Mesenchymal stem cell (in vitro differentiated cells and primary cell): Measurements from ENCODE around the gene TTC7B.

ENCODE experiments used
- DNase-seq: peaks from one replicate; pipeline ENCODE4 v3.0.0-alpha.2; 2013
- H2AFZ ChIP-seq: one replicate; pipeline ENCODE4 v1.6.1; 2013; ENCODE audit warnings: low read depth, mild to moderate bottlenecking, control low read depth, inconsistent platforms, low read length, moderate library complexity
- H2AK5ac ChIP-seq: 2 replicates; pipeline ENCODE4 v1.6.1; 2013; ENCODE audit warnings: low read length, moderate library complexity, mild to moderate bottlenecking, inconsistent platforms; ENCODE audit not compliant: severe bottlenecking
- H2BK120ac ChIP-seq: one replicate; pipeline ENCODE4 v1.6.1; 2013; ENCODE audit warnings: low read depth, mild to moderate bottlenecking, inconsistent platforms, low read length, moderate library complexity
- H2BK12ac ChIP-seq, 2 experiments: one replicate each; pipeline ENCODE4 v1.6.1; 2013; ENCODE audit warnings: inconsistent platforms in 2 of 2, low read length in 2 of 2, mild to moderate bottlenecking in 2 of 2, moderate library complexity in 2 of 2, control low read depth in 1 of 2
- H2BK15ac ChIP-seq: one replicate; pipeline ENCODE4 v1.6.1; 2013; ENCODE audit warnings: mild to moderate bottlenecking, low read depth, inconsistent platforms; ENCODE audit not compliant: poor library complexity, severe bottlenecking
- H2BK5ac ChIP-seq: 2 replicates; pipeline ENCODE4 v1.6.1; 2013; ENCODE audit warnings: low read depth, mild to moderate bottlenecking, low read length, control low read depth, inconsistent platforms; ENCODE audit not compliant: poor library complexity, severe bottlenecking
- H3K14ac ChIP-seq, 2 experiments: one replicate each; pipeline ENCODE4 v1.6.1; 2013; ENCODE audit warnings: inconsistent platforms in 2 of 2, low read length in 2 of 2, control low read depth in 1 of 2, mild to moderate bottlenecking in 1 of 2, moderate library complexity in 1 of 2
- H3K18ac ChIP-seq, 2 experiments: one replicate each; pipeline ENCODE4 v1.6.1; 2013; ENCODE audit warnings: inconsistent platforms in 2 of 2, low read length in 2 of 2, control low read depth in 1 of 2, low read depth in 1 of 2, mild to moderate bottlenecking in 1 of 2
- H3K23ac ChIP-seq, 2 experiments: one replicate each; pipeline ENCODE4 v1.6.1; 2013; ENCODE audit warnings: inconsistent platforms in 2 of 2, low read length in 2 of 2, mild to moderate bottlenecking in 2 of 2, moderate library complexity in 2 of 2, control low read depth in 1 of 2
- H3K27ac ChIP-seq: 2 replicates; pipeline ENCODE4 v1.5.1; 2013; ENCODE audit warnings: mild to moderate bottlenecking, moderate library complexity, low read length, control low read depth, inconsistent platforms; ENCODE audit not compliant: poor library complexity, severe bottlenecking
- H3K27me3 ChIP-seq, 2 experiments: 2 replicates each; pipeline versions ENCODE4 v1.6.1 to v1.7.0; 2013; ENCODE audit warnings: low read length in 2 of 2, mild to moderate bottlenecking in 2 of 2, moderate library complexity in 2 of 2, control low read depth in 1 of 2, inconsistent platforms in 1 of 2; ENCODE audit not compliant: control insufficient read depth in 1 of 2, insufficient read depth in 1 of 2
- H3K36me3 ChIP-seq, 2 experiments: 2 replicates each; pipeline versions ENCODE4 v1.6.1 to v1.7.0; 2013; ENCODE audit warnings: low read length in 2 of 2, control low read depth in 1 of 2, inconsistent platforms in 1 of 2, low read depth in 1 of 2, mild to moderate bottlenecking in 1 of 2; ENCODE audit not compliant: insufficient read depth in 2 of 2, control insufficient read depth in 1 of 2
- H3K4ac ChIP-seq, 2 experiments: one replicate each; pipeline ENCODE4 v1.6.1; 2013; ENCODE audit warnings: inconsistent platforms in 2 of 2, low read length in 2 of 2, mild to moderate bottlenecking in 2 of 2, moderate library complexity in 2 of 2, control low read depth in 1 of 2, low read depth in 1 of 2
- H3K4me1 ChIP-seq: 2 replicates; pipeline ENCODE4 v1.6.1; 2013; ENCODE audit warnings: low read depth, low read length, control low read depth; ENCODE audit not compliant: control insufficient read depth, insufficient read depth
- H3K4me2 ChIP-seq: 2 replicates; pipeline ENCODE4 v1.6.1; 2013; ENCODE audit warnings: low read length, mild to moderate bottlenecking, inconsistent platforms; ENCODE audit not compliant: poor library complexity, severe bottlenecking
- H3K4me3 ChIP-seq, 2 experiments: 2 replicates each; pipeline versions ENCODE4 v1.5.1 to v1.7.0; 2013; ENCODE audit warnings: low read length in 2 of 2, mild to moderate bottlenecking in 2 of 2, control low read depth in 1 of 2, low read depth in 1 of 2; ENCODE audit not compliant: insufficient read depth in 1 of 2
- H3K79me1 ChIP-seq: replicated peaks from 2 replicates; pipeline ENCODE4 v1.6.1; 2013; ENCODE audit warnings: mild to moderate bottlenecking, control low read depth, low read length, inconsistent platforms; ENCODE audit not compliant: poor library complexity, severe bottlenecking
- H3K9ac ChIP-seq: 2 replicates; pipeline ENCODE4 v1.7.0; 2013; ENCODE audit warnings: mild to moderate bottlenecking, low read length, moderate library complexity
- H3K9me3 ChIP-seq: 2 replicates; pipeline ENCODE4 v1.7.0; 2013; ENCODE audit warnings: mild to moderate bottlenecking, low read length; ENCODE audit not compliant: control insufficient read depth
- H4K8ac ChIP-seq: one replicate; pipeline ENCODE4 v1.6.1; 2013; ENCODE audit warnings: inconsistent platforms, mild to moderate bottlenecking, low read length, moderate library complexity
- H4K91ac ChIP-seq: one replicate; pipeline ENCODE4 v1.6.1; 2013; ENCODE audit warnings: mild to moderate bottlenecking, low read length, inconsistent platforms
- WGBS: methylation state at CpG from one replicate; pipeline ENCODE4 v1.1.7; 2013; ENCODE audit warnings: mixed read lengths; 5-methylcytosine and 5-hydroxymethylcytosine counted together

Gene TTC7B

DNA sequence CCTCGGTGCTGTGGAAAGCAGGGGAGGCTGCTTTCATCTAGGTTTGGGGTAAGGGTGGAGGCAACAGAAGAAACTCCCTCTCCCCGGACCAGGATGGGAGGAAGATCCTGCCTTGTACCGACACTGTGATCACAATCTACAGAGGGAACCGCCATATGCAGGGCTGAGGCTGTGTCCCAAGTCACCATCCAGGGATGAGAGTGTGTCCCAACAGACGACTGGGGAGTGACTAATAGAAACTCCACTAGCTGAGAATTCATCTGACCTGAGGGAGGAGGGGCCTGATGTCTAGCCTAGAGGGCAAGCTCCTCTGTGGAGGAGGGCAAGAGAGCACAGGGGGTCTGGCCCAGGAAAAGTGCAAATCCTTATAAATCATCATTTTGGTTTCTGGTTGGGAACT lies 247.0 kb downstream of the TTC7B start:
- H3K23ac ChIP-seq = no peak overlapping the region
- peak overlapping the region in 1 of 2 experiments; percentile 27 for H3K14ac ChIP-seq
- H2AFZ ChIP-seq = no peak overlapping the region
- no peak overlapping the region for H2BK5ac ChIP-seq
- no peaks in the 10 kb centered on the region for H3K27me3 ChIP-seq
- peaks cover 2% of the 10 kb centered on the region for H3K4me1 ChIP-seq
- no peak overlapping the region for H4K8ac ChIP-seq
- no peaks in the 10 kb centered on the region for H3K79me1 ChIP-seq
- H3K9ac ChIP-seq = no peak overlapping the region
- no peak overlapping the region for H3K4me3 ChIP-seq
- no peak overlapping the region for H2AK5ac ChIP-seq
- no peak overlapping the region for H3K27ac ChIP-seq
- H4K91ac ChIP-seq = no peak overlapping the region
- DNase-seq = no peak
- no peak overlapping the region for H2BK12ac ChIP-seq
- H2BK120ac ChIP-seq = no peak overlapping the region
- no peak overlapping the region for H2BK15ac ChIP-seq
- no peak overlapping the region for H3K4ac ChIP-seq
- 82% methylated on average over 5 of the region's 5 CpGs for WGBS
- no peak overlapping the region for H3K18ac ChIP-seq
- no peaks in the 10 kb centered on the region for H3K9me3 ChIP-seq
- no peak overlapping the region for H3K4me2 ChIP-seq
- peaks cover 19 to 24% of the 10 kb centered on the region in 2 experiments for H3K36me3 ChIP-seq

DNA sequence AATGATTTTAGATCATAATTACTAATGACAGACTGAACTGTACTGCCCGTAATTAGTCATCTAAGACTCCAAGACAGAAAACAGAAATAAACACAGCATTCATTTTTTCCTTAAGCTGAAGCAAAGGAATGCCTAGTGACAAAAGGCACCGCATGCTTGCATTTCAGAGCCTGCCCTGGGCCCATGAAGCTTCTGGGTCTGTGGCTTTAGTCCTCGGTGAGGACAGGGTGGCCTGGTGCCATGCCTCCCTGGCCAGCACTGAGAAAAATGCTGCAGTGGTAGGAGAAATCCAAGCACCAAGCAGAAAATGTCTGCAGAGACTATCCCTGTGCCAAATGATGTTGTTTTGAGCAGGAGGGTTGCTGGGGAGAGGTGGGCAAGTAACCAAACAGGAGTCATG lies 247.8 kb downstream of the TTC7B start:
- Histone ChIP-seq H3K4me2 (no peak overlapping the region), H3K9ac (no peak overlapping the region), H3K27ac (no peak overlapping the region), H3K27me3 (no peaks in the 10 kb centered on the region), H3K36me3 (peaks cover 23 to 24% of the 10 kb centered on the region in 2 experiments), H2BK120ac (no peak overlapping the region), H3K4me1 (peaks cover 2% of the 10 kb centered on the region), H2BK15ac (no peak overlapping the region), H3K23ac (no peak overlapping the region), H2AFZ (no peak overlapping the region), H3K18ac (no peak overlapping the region), H4K8ac (no peak overlapping the region), H3K4ac (no peak overlapping the region), H2AK5ac (no peak overlapping the region), H3K4me3 (no peak overlapping the region), H2BK12ac (no peak overlapping the region), H3K79me1 (no peaks in the 10 kb centered on the region), H2BK5ac (no peak overlapping the region), H4K91ac (no peak overlapping the region), H3K9me3 (no peaks in the 10 kb centered on the region), H3K14ac (no peak overlapping the region)
- 88% methylated on average over 3 of the region's 3 CpGs for WGBS
- DNase-seq = no peak

DNA sequence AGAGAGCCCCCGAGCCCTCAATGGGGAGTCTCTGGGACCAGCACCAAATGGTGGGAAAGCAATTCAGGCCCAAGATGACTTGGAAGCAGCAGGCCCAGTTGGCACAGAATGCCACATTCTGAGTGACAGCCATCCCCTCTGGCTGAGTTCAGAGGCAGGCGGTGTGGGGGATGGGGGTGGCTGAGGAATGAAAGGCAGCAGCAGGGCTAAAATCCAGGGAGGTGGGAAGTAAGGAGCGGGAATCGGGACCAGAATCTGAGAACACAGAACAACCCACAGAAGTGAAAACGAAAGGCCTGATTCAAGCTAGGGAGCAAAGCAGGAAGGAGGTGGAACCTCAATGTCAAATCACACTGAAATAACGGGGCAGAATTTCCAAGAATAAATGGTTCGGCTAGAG lies 248.2 kb downstream of the TTC7B start:
- WGBS = 95% methylated on average over 7 of the region's 7 CpGs
- no peak overlapping the region for H3K23ac ChIP-seq
- no peak overlapping the region for H2AK5ac ChIP-seq
- no peak overlapping the region for H2BK120ac ChIP-seq
- no peaks in the 10 kb centered on the region for H3K79me1 ChIP-seq
- H2AFZ ChIP-seq = no peak overlapping the region
- no peak overlapping the region for H2BK5ac ChIP-seq
- no peak overlapping the region for H4K8ac ChIP-seq
- H3K36me3 ChIP-seq = peaks cover 24 to 27% of the 10 kb centered on the region in 2 experiments
- H2BK12ac ChIP-seq = no peak overlapping the region
- H3K27ac ChIP-seq = no peak overlapping the region
- no peak overlapping the region for H3K4me2 ChIP-seq
- peaks cover 2% of the 10 kb centered on the region for H3K4me1 ChIP-seq
- H3K9ac ChIP-seq = no peak overlapping the region
- no peak for DNase-seq
- no peak overlapping the region for H3K14ac ChIP-seq
- H3K9me3 ChIP-seq = no peaks in the 10 kb centered on the region
- no peak overlapping the region for H3K18ac ChIP-seq
- H2BK15ac ChIP-seq = no peak overlapping the region
- no peak overlapping the region for H4K91ac ChIP-seq
- H3K4me3 ChIP-seq = no peak overlapping the region
- H3K4ac ChIP-seq = no peak overlapping the region
- H3K27me3 ChIP-seq = no peaks in the 10 kb centered on the region

DNA sequence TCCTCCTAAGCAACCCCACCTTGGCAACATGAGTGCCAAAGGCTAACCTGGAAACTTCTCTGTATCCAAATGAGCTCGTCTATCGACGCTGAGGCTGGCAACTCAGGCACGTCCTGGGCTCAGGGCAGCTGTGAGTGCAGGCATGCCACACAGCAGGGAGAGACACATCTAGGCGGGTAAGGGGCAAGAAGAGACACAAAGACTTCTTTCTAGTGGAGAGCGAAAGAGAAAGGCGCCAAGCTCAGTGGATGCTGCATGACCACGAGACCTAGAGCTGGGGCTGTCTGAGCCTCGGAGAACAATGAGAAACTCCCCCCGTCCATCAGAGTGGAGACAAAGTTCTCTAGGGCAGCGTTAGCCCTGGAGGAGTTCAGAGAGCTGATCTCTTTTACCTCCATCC lies 249.0 kb downstream of the TTC7B start:
- H3K9me3 ChIP-seq = no peaks in the 10 kb centered on the region
- peaks cover 24 to 27% of the 10 kb centered on the region in 2 experiments for H3K36me3 ChIP-seq
- H3K9ac ChIP-seq = no peak overlapping the region
- H4K91ac ChIP-seq = no peak overlapping the region
- no peak overlapping the region for H3K4me2 ChIP-seq
- no peak overlapping the region for H2BK12ac ChIP-seq
- H3K23ac ChIP-seq = no peak overlapping the region
- H2AK5ac ChIP-seq = no peak overlapping the region
- H3K79me1 ChIP-seq = no peaks in the 10 kb centered on the region
- no peaks in the 10 kb centered on the region for H3K27me3 ChIP-seq
- no peak overlapping the region for H3K4me3 ChIP-seq
- no peak overlapping the region for H2AFZ ChIP-seq
- 94% methylated on average over 11 of the region's 11 CpGs for WGBS
- H3K4ac ChIP-seq = no peak overlapping the region
- no peak overlapping the region for H3K18ac ChIP-seq
- H3K27ac ChIP-seq = no peak overlapping the region
- H3K14ac ChIP-seq = no peak overlapping the region
- DNase-seq = no peak
- H4K8ac ChIP-seq = peak overlapping the region; percentile 5
- no peak overlapping the region for H2BK15ac ChIP-seq
- H2BK5ac ChIP-seq = no peak overlapping the region
- H2BK120ac ChIP-seq = no peak overlapping the region
- peaks cover 2% of the 10 kb centered on the region for H3K4me1 ChIP-seq
